IMR-90 (cell line): ENCODE results near the gene SLC22A6. TPM values are rescaled to one million over a fixed set of nuclear protein-coding genes. Genes with fewer than 3 reads are reported as not detected.

Source experiments
- ATAC-seq: fragments of 200-7000 bp; cut with Tn5 transposase; 2 replicates; pipeline ENCODE4 v1.9.1; 2020; ENCODE audit warnings: low read depth, mild to moderate bottlenecking, moderate library complexity
- BruUV-seq: library from RNA; stranded (reverse); fragments of 400-500 nt; replicated peaks from 2 replicates; lab custom pipeline; 2021; lab: Mats Ljungman, UMichigan
- CTCF ChIA-PET: fragments of 300-600 bp; formaldehyde crosslinking; extraction: SDS; loops from one replicate; lab custom pipeline; 2021; ENCODE audit warnings: antibody characterized with exemption; lab: Yijun Ruan, JAX
- POLR2A ChIA-PET: fragments of 300-600 bp; sonication (Branson Sonifier 250); formaldehyde crosslinking; loops from one replicate; lab custom pipeline; 2022; ENCODE audit warnings: antibody characterized with exemption; ENCODE audit not compliant: unreplicated experiment; lab: Charles Lee
- DNase-seq: peaks from one replicate; pipeline ENCODE4 v3.0.0; 2013
- H2AFZ ChIP-seq: replicated peaks from 2 replicates; pipeline ENCODE3; 2013; ENCODE audit warnings: low read length, mild to moderate bottlenecking; ENCODE audit not compliant: poor library complexity
- H2AK5ac ChIP-seq: 2 replicates; pipeline ENCODE4 v1.6.1; 2013; ENCODE audit warnings: low read depth, low read length, inconsistent platforms
- H2AK9ac ChIP-seq: replicated peaks from 2 replicates; pipeline ENCODE3; 2013; ENCODE audit warnings: mild to moderate bottlenecking, low read depth, low read length, moderate library complexity; ENCODE audit not compliant: poor library complexity
- H2BK120ac ChIP-seq: 2 replicates; pipeline ENCODE4 v1.6.1; 2013; ENCODE audit warnings: low read depth, low read length, inconsistent platforms
- H2BK15ac ChIP-seq: 3 replicates; pipeline ENCODE4 v1.6.1; 2013; ENCODE audit warnings: low read depth, low read length, inconsistent platforms
- H2BK20ac ChIP-seq: 2 replicates; pipeline ENCODE4 v1.6.1; 2013; ENCODE audit warnings: low read depth, mild to moderate bottlenecking, inconsistent platforms, low read length, moderate library complexity
- H2BK5ac ChIP-seq: 2 replicates; pipeline ENCODE4 v1.6.1; 2013; ENCODE audit warnings: mild to moderate bottlenecking, low read depth, low read length, inconsistent platforms; ENCODE audit not compliant: poor library complexity, severe bottlenecking
- H3K14ac ChIP-seq: replicated peaks from 2 replicates; pipeline ENCODE4 v1.6.1; 2013; ENCODE audit warnings: low read depth, low read length, inconsistent platforms
- H3K18ac ChIP-seq: 2 replicates; pipeline ENCODE4 v1.6.1; 2013; ENCODE audit warnings: low read depth, low read length, control low read depth
- H3K23ac ChIP-seq: 2 replicates; pipeline ENCODE4 v1.6.1; 2013; ENCODE audit warnings: low read depth, low read length, inconsistent platforms
- H3K27ac ChIP-seq: 2 replicates; pipeline ENCODE4 v1.5.1; 2013; ENCODE audit warnings: mild to moderate bottlenecking, control low read depth, low read length; ENCODE audit not compliant: insufficient read depth
- H3K27me3 ChIP-seq: 2 replicates; pipeline ENCODE4 v1.6.1; 2013; ENCODE audit warnings: low read length; ENCODE audit not compliant: control insufficient read depth, insufficient read depth
- H3K36me3 ChIP-seq: 2 replicates; pipeline ENCODE4 v1.6.1; 2013; ENCODE audit warnings: low read length, mixed read lengths; ENCODE audit not compliant: control insufficient read depth, insufficient read depth
- H3K4ac ChIP-seq: 2 replicates; pipeline ENCODE4 v1.6.1; 2013; ENCODE audit warnings: low read depth, low read length, inconsistent platforms
- H3K4me1 ChIP-seq: 2 replicates; pipeline ENCODE4 v1.6.1; 2013; ENCODE audit warnings: low read length, mixed read lengths; ENCODE audit not compliant: control insufficient read depth, insufficient read depth
- H3K4me2 ChIP-seq: 2 replicates; pipeline ENCODE4 v1.6.1; 2013; ENCODE audit warnings: low read depth, mild to moderate bottlenecking, control low read depth, low read length, moderate library complexity
- H3K4me3 ChIP-seq: 2 replicates; pipeline ENCODE4 v1.5.1; 2013; ENCODE audit warnings: low read depth, mild to moderate bottlenecking, control low read depth, low read length, moderate library complexity; ENCODE audit not compliant: insufficient read depth
- H3K56ac ChIP-seq: 2 replicates; pipeline ENCODE4 v1.6.1; 2013; ENCODE audit warnings: low read length, inconsistent platforms; ENCODE audit not compliant: insufficient read depth; ENCODE audit errors: extremely low read depth
- H3K79me1 ChIP-seq, 2 experiments: 2 replicates each; pipeline ENCODE4 v1.6.1; 2013; ENCODE audit warnings: low read length in 2 of 2, inconsistent platforms in 1 of 2, low read depth in 1 of 2
- H3K9ac ChIP-seq: 2 replicates; pipeline ENCODE4 v1.6.1; 2013; ENCODE audit warnings: low read depth, low read length, control low read depth
- H3K9me1 ChIP-seq: 2 replicates; pipeline ENCODE4 v1.6.1; 2013; ENCODE audit warnings: low read length, inconsistent platforms; ENCODE audit not compliant: insufficient read depth
- H3K9me3 ChIP-seq: 2 replicates; pipeline ENCODE4 v1.6.1; 2013; ENCODE audit warnings: low read length; ENCODE audit not compliant: control insufficient read depth, insufficient read depth
- H4K20me1 ChIP-seq: 2 replicates; pipeline ENCODE4 v1.6.1; 2013; ENCODE audit warnings: low read length, inconsistent platforms; ENCODE audit not compliant: insufficient read depth
- H4K5ac ChIP-seq: 2 replicates; pipeline ENCODE4 v1.6.1; 2013; ENCODE audit warnings: mild to moderate bottlenecking, low read depth, low read length, control low read depth
- H4K8ac ChIP-seq, 2 experiments: 2 replicates each; pipeline ENCODE4 v1.6.1; 2013; ENCODE audit warnings: low read depth in 2 of 2, low read length in 2 of 2, control low read depth in 1 of 2, inconsistent platforms in 1 of 2
- H4K91ac ChIP-seq: 2 replicates; pipeline ENCODE4 v1.6.1; 2013; ENCODE audit warnings: low read depth, low read length, inconsistent platforms; ENCODE audit not compliant: insufficient read depth
- MAFK ChIP-seq: IDR thresholded peaks from 2 replicates; pipeline ENCODE4 v1.6.1; 2012; ENCODE audit warnings: low read depth, low read length, improper control_type of control experiment
- MXI1 ChIP-seq: IDR thresholded peaks from 2 replicates; pipeline ENCODE4 v1.6.1; 2012; ENCODE audit warnings: low read depth, mild to moderate bottlenecking, low read length, moderate library complexity, borderline replicate concordance
- NFE2L2 ChIP-seq: fragments of 150-350 bp; IDR thresholded peaks from 2 replicates; pipeline ENCODE4 v1.6.1; 2016; ENCODE audit warnings: low read depth, mild to moderate bottlenecking, low read length
- RCOR1 ChIP-seq: IDR thresholded peaks from 2 replicates; pipeline ENCODE4 v1.6.1; 2012; ENCODE audit warnings: mild to moderate bottlenecking, low read length, improper control_type of control experiment; ENCODE audit not compliant: insufficient replicate concordance
- USF2 ChIP-seq: fragments of 150-350 bp; IDR thresholded peaks from 2 replicates; pipeline ENCODE4 v1.6.1; 2017; ENCODE audit warnings: mild to moderate bottlenecking, antibody characterized with exemption, low read length, low read depth
- WGBS, 2 experiments: methylation state at CpG; one replicate each; pipeline versions ENCODE4 v1.1.5 to v1.1.7; 2013; ENCODE audit warnings: missing lambda C conversion rate in 2 of 2; ENCODE audit not compliant: insufficient read length in 1 of 2; ENCODE audit errors: extremely low coverage in 2 of 2; 5-methylcytosine and 5-hydroxymethylcytosine counted together
- dilution Hi-C: fragments of 300-500 bp; cut with HindIII; formaldehyde crosslinking; loops from one replicate; pipeline ENCODE4 v1.14.3; 2018; ENCODE audit warnings: low sequenced_read_pairs; ENCODE audit not compliant: unreplicated experiment
- in situ Hi-C: fragments of 300-500 bp; cut with MboI; formaldehyde crosslinking; loops from 3 replicates; pipeline ENCODE4 v1.14.3; 2019; ENCODE audit warnings: low sequenced_read_pairs, inconsistent platforms, mixed read lengths
- intact Hi-C: fragments of 100-400 bp; cut with micrococcal nuclease; formaldehyde crosslinking; loops from 2 replicates; pipeline ENCODE4 v1.10.0; 2022
- polyA plus RNA-seq, 3 experiments: library from polyadenylated mRNA; depleted of rRNA; stranded (reverse); fragments of >200 nt; gene quantifications; 2 replicates each; pipeline ENCODE4 v1.2.3, GENCODE V29; 2012; ENCODE audit warnings: low replicate concordance in 1 of 3
- total RNA-seq: library from RNA; depleted of rRNA; stranded (reverse); fragments of >200 nt; gene quantifications from 2 replicates; pipeline ENCODE4 v1.2.3, GENCODE V29; 2012

SLC22A6 gene
- total and polyA plus RNA-seq, 2 of the 4 experiments (the other 2 are of a cell fraction): not detected

DNA sequence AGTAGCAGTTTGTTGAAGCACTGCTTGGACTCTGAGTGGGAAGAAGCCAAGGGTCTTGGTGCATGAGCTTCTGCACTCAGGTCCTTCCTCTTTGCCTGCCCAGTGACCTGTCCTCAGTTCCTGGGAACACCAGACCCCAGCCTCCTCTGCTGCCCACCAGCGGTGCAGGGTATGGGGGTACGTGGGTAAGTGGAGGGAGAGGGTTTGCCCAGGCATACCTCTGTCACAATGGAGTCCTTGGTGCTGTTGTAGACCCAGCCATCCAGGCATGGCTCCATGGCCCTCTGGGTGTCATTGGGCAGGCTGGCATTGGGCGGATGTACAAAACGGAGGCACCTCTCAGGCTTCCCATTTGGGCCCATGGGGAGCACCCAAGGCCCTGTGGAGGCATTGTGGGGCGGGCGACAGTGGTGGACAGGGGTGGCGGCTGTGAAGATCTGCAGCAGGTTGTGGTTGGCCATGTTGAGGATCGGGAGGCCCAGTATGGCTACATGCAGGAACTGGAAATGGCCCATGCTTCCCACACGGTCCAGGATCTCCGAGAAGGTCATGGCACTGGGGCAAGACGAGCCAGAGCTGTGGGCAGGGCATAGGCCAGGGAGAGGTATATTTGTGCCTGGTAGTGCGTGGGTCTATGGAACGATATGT is 29.8 kb upstream of the SLC22A6 start:
- H4K5ac ChIP-seq: no peak overlapping the region
- H3K4me1 ChIP-seq: no peaks in the 10 kb centered on the region
- H3K79me1 ChIP-seq: no peaks in the 10 kb centered on the region
- no peak overlapping the region for H2BK20ac ChIP-seq
- ATAC-seq (no peak), DNase-seq (no peak)
- H4K91ac ChIP-seq: no peak overlapping the region
- no peak overlapping the region for H3K18ac ChIP-seq
- 67% methylated on average over 3 of the region's 13 CpGs; no CpG with 5 or more reads in 1 of the 2 experiments for WGBS, 2 experiments
- H3K23ac ChIP-seq: no peak overlapping the region
- ChIA-PET POLR2A (no interaction called here), CTCF (no interaction called here)
- H2BK15ac ChIP-seq: no peak overlapping the region
- no peak overlapping the region for H3K4me2 ChIP-seq
- no peak overlapping the region for H2AK9ac ChIP-seq
- no peak overlapping the region for H3K4me3 ChIP-seq
- no peak overlapping the region for H2AFZ ChIP-seq
- dilution Hi-C loops: no loop called here
- H3K9me3 ChIP-seq: no peaks in the 10 kb centered on the region
- intact Hi-C loops: no loop called here
- H3K56ac ChIP-seq: no peak overlapping the region
- H4K20me1 ChIP-seq: no peaks in the 10 kb centered on the region
- H2BK120ac ChIP-seq: no peak overlapping the region
- no peaks in the 10 kb centered on the region for H3K36me3 ChIP-seq
- no peak overlapping the region for H3K14ac ChIP-seq
- in situ Hi-C loops: no loop called here
- no peak overlapping the region for H4K8ac ChIP-seq
- no peak overlapping the region for H3K4ac ChIP-seq
- H3K27me3 ChIP-seq: peaks cover 45% of the 10 kb centered on the region
- H2AK5ac ChIP-seq: no peak overlapping the region
- no peak overlapping the region for H3K27ac ChIP-seq
- no peak overlapping the region for H2BK5ac ChIP-seq
- no peaks in the 10 kb centered on the region for H3K9me1 ChIP-seq
- TF ChIP-seq MAFK (no peak), USF2 (no peak), NFE2L2 (no peak), RCOR1 (no peak), MXI1 (no peak)
- no peak overlapping the region for H3K9ac ChIP-seq
- BruUV-seq: no TSS peak
